Thyroid gland (tissue), 4 donors: ENCODE results near the gene VWA1.
A peak's percentile ranks its signal among the peaks of the same experiment; 100 is the strongest.

Experiments used
- CTCF ChIP-seq, 6 experiments: fragments of 200-600 bp in 3 of 6; fragments of 450-650 bp in 3 of 6; sonication (generic) in 3 of 6; IDR thresholded peaks; one replicate each; pipeline ENCODE4 v1.5.1; 2016 to 2019; ENCODE audit warnings: antibody characterized with exemption in 6 of 6, mild to moderate bottlenecking in 2 of 6, inconsistent platforms in 1 of 6, moderate library complexity in 1 of 6
- POLR2A ChIP-seq, 2 donors: fragments of 450-650 bp; IDR thresholded peaks; one replicate each; pipeline ENCODE4 v1.6.1; 2017; ENCODE audit warnings: antibody characterized with exemption in 2 of 2, mild to moderate bottlenecking in 2 of 2, moderate library complexity in 1 of 2

DNA sequence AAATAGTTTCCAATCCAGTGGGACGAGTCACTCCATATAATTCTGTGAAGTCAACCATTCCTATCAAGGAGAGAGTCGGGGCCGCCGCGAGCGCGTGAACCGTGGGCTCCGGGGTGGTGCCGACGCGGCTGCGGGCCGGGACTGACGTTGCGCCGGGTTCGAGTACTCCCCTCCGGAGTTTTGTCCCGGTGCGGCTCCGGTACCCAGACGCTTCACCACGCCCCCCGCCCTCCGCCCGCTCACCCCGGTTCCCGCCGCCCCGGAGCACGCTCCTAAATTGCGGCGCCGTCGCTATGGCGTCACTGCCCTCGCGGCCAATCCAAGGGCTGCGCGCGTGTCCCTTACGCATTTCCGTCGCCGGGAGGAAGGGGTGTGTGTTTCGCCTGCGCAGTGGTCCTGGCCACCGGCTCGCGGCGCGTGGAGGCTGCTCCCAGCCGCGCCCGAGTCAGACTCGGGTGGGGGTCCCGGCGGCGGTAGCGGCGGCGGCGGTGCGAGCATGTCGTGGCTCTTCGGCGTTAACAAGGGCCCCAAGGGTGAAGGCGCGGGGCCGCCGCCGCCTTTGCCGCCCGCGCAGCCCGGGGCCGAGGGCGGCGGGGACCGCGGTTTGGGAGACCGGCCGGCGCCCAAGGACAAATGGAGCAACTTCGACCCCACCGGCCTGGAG is 36.0 kb downstream of the VWA1 start, which contains the start of gene ATAD3B:
- TF ChIP-seq CTCF (IDR thresholded peaks at IDR 0.05): no peak
- peak in 1 of 2 donors; percentile 69 for TF ChIP-seq POLR2A (IDR thresholded peaks at IDR 0.05)
